GM10248 (cell line): ENCODE data around the gene AGK.
"Not testable (repeated sequence)": the region's sequence is repeated elsewhere in the genome, so short reads cannot be mapped to it uniquely, and the experiment has no call there.

Experiments used
- CTCF ChIA-PET: fragments of 300-600 bp; sonication (Branson Sonifier 250); formaldehyde crosslinking; extraction: SDS; loops from one replicate; lab custom pipeline; 2021; ENCODE audit warnings: antibody characterized with exemption; lab: Yijun Ruan, JAX
- POLR2A ChIA-PET: fragments of 350-650 bp; sonication (Branson Sonifier 250); formaldehyde crosslinking; extraction: SDS; loops from one replicate; lab custom pipeline; 2020; ENCODE audit warnings: antibody characterized with exemption; lab: Yijun Ruan, JAX
- DNase-seq: peaks from one replicate; pipeline ENCODE4 v3.0.0; 2012; ENCODE audit errors: extremely low spot score
- CTCF ChIP-seq: IDR thresholded peaks from 2 replicates; pipeline ENCODE4 v1.5.1; 2012; ENCODE audit warnings: mild to moderate bottlenecking, low read depth; ENCODE audit errors: extremely low read depth, missing control alignments, control extremely low read depth

AGK gene

GRCh38 chr7:141550386-141551093, 670 bp upstream of the AGK start:
- ChIA-PET POLR2A (no interaction called here), CTCF (interaction anchor here (0.9 to 6.0 kb wide), 3 partner anchors 10 to 1033 kb away, joined by 3 to 35 read pairs (median 7); no protein-coding TSS in a partner anchor)
- peak; percentile 24 for DNase-seq
- TF ChIP-seq CTCF: no peak

GRCh38 chr7:141551782-141552181, 572 bp downstream of the AGK start:
- no peak for DNase-seq
- POLR2A ChIA-PET: no interaction called here
- TF ChIP-seq CTCF: no peak
- CTCF ChIA-PET: interaction anchor here (1.1 to 6.0 kb wide), 3 partner anchors 11 to 99 kb away, joined by 3 to 35 read pairs (median 4); no protein-coding TSS in a partner anchor

- TF ChIP-seq CTCF: no peak
- CTCF ChIA-PET: interaction anchor here (0.8 to 1.9 kb wide), 2 partner anchors 10 to 24 kb away, joined by 3 to 6 read pairs; no protein-coding TSS in a partner anchor
- DNase-seq: no peak
- POLR2A ChIA-PET: no interaction called here
Measured at GRCh38 chr7:141557360-141557759, 6.2 kb downstream of the AGK start.

GRCh38 chr7:141557831-141558531, 6.8 kb downstream of the AGK start:
- POLR2A ChIA-PET: not testable (repeated sequence)
- CTCF ChIA-PET: interaction anchor here (1.9 kb wide), 1 partner anchor 10 kb away, joined by 6 read pairs; no protein-coding TSS in a partner anchor

GRCh38 chr7:141558544-141559183, 7.5 kb downstream of the AGK start:
- peak; percentile 30 for DNase-seq
- CTCF ChIA-PET: interaction anchor here (1.0 kb wide), 1 partner anchor 227 kb away, joined by 3 read pairs; no protein-coding TSS in a partner anchor
- TF ChIP-seq CTCF: no peak
- POLR2A ChIA-PET: no interaction called here

More at GRCh38 chr7:141557831-141558531, 6.8 kb downstream of the AGK start:
- not testable (repeated sequence) for DNase-seq

GRCh38 chr7:141559961-141560360, 8.8 kb downstream of the AGK start:
- CTCF ChIA-PET: interaction anchor here (1.3 kb wide), 1 partner anchor 26 kb away, joined by 4 read pairs; no protein-coding TSS in a partner anchor
- POLR2A ChIA-PET: no interaction called here
- no peak for DNase-seq
- no peak for TF ChIP-seq CTCF

GRCh38 chr7:141562036-141562435, 10.8 kb downstream of the AGK start:
- no peak for TF ChIP-seq CTCF
- ChIA-PET POLR2A (no interaction called here), CTCF (interaction anchor here (1.0 to 1.9 kb wide), 2 partner anchors 20 to 176 kb away, joined by 3 to 4 read pairs; partner anchors contain the start of gene SSBP1)
- no peak for DNase-seq
